Measurements from ENCODE around the gene IGSF9. TPM values are rescaled to one million over a fixed set of nuclear protein-coding genes. Genes with fewer than 3 reads are reported as not detected.
A peak's percentile ranks its signal among the peaks of the same experiment; 100 is the strongest.

Gene IGSF9
- total RNA-seq, 4 donors from 2014 or later = 0.17 to 0.23 TPM; not detected in 2

DNA sequence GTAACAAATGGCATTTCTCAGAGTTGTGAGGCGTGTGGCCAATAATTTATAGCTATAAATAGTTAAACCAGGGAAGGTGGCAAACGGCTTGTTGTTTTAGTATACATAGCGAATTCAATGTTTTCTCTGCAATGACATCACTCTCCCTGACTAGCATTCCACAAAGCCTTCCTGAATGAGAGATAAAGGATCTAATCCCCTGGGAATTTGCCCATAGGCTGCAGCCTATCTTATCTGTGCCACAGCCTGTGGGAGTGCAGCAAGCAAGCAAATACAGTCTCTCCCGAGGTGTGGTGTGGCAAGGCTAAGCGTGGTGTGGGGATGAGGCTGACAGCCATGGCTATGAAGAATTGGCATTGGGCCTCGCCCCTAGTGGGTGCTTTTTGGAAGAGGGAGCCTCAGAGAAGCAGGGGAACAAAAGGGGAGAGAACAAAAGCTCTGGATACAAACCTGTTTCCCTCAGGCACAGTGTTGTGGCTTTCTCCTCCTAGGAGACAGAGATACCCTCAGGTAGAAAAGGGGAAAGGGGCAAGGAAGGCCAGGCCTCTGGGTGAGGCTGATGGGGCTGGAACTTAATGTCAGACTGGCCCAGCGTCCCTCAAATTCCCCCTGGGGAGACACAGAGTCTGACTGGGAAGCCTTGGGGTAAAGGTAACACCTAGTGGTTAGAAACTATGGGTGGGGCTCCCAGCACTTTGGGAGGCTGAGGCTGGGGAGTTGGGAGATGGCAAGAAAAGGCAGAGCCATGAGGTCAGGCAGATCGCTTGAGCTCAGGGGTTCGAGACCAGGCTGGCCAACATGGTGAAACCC, 29.0 kb downstream of the IGSF9 start:
- intact Hi-C loops (cut with DNase I) = no loop called here
- TF ChIP-seq EP300 (IDR thresholded peaks at IDR 0.05) (no peak), POLR2AphosphoS5 (IDR thresholded peaks at IDR 0.05) (no peak), POLR2A (IDR thresholded peaks at IDR 0.05; ENCODE audit: low read depth) (no peak)
- TF ChIP-seq, protein P1, sequence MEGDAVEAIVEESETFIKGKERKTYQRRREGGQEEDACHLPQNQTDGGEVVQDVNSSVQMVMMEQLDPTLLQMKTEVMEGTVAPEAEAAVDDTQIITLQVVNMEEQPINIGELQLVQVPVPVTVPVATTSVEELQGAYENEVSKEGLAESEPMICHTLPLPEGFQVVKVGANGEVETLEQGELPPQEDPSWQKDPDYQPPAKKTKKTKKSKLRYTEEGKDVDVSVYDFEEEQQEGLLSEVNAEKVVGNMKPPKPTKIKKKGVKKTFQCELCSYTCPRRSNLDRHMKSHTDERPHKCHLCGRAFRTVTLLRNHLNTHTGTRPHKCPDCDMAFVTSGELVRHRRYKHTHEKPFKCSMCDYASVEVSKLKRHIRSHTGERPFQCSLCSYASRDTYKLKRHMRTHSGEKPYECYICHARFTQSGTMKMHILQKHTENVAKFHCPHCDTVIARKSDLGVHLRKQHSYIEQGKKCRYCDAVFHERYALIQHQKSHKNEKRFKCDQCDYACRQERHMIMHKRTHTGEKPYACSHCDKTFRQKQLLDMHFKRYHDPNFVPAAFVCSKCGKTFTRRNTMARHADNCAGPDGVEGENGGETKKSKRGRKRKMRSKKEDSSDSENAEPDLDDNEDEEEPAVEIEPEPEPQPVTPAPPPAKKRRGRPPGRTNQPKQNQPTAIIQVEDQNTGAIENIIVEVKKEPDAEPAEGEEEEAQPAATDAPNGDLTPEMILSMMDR (IDR thresholded peaks at IDR 0.05) = no peak
- Histone ChIP-seq H3K4me1 (peaks cover 53 to 74% (median 67%) of the 10 kb centered on the region in 4 donors), H3K9me3 (no peaks in the 10 kb centered on the region), H3K27ac (replicated peaks in 1 of 4) (peak overlapping the region in 3 of 4 donors; percentile 35 to 48 (median 44)), H3K4me3 (no peak overlapping the region), H3K27me3 (no peaks in the 10 kb centered on the region), H3K36me3 (peaks cover 31 to 51% (median 44%) of the 10 kb centered on the region in 4 donors)
- DNase-seq (ENCODE audit: extremely low spot score) = no peak
- 53% methylated on average over 9 of the region's 9 CpGs for WGBS

DNA sequence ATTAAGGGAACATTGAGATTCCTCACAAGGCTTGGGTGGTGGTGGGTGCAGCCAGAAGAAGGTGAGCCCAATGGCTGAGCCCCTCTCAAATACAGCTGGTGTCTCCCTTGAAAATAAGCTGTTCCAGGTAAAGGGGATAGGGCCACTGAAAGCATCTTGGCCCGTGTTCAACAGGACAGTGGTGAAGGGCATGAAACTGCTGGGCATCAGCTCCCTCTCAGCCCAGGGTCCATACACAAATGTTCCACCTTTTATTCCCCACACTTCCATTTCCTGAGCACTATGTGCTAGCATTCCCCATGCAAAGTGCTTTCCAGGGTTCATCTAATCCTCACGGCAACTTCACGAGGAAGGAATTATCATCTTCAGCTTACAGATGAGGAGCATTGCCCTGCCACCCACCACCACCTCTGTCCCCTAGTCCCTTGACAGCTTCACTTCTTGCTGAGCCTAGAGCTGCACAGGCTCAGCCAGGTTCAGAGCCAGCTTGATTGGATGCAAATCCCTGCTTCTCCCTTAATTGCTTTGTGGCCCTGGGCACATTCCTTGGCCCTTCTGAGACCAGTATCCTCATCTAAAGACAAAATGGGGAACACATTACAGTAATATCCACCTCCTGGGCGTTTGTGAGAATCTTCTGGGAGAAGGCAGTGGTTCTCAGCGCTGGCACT, 29.7 kb downstream of the IGSF9 start:
- no peak for TF ChIP-seq EP300 (IDR thresholded peaks at IDR 0.05)
- no peak for TF ChIP-seq POLR2AphosphoS5 (IDR thresholded peaks at IDR 0.05)
- H3K27me3 ChIP-seq = no peaks in the 10 kb centered on the region
- H3K27ac ChIP-seq (replicated peaks in 1 of 4) = peak overlapping the region in 3 of 4 donors; percentile 35 to 48 (median 44)
- H3K4me3 ChIP-seq = no peak overlapping the region
- H3K4me1 ChIP-seq = peaks cover 53 to 73% (median 65%) of the 10 kb centered on the region in 4 donors
- intact Hi-C loops (cut with DNase I) = no loop called here
- no peak for DNase-seq (ENCODE audit: extremely low spot score)
- peaks cover 30 to 45% (median 41%) of the 10 kb centered on the region in 4 donors for H3K36me3 ChIP-seq
- H3K9me3 ChIP-seq = no peaks in the 10 kb centered on the region
- 48% methylated on average over 5 of the region's 5 CpGs for WGBS

DNA sequence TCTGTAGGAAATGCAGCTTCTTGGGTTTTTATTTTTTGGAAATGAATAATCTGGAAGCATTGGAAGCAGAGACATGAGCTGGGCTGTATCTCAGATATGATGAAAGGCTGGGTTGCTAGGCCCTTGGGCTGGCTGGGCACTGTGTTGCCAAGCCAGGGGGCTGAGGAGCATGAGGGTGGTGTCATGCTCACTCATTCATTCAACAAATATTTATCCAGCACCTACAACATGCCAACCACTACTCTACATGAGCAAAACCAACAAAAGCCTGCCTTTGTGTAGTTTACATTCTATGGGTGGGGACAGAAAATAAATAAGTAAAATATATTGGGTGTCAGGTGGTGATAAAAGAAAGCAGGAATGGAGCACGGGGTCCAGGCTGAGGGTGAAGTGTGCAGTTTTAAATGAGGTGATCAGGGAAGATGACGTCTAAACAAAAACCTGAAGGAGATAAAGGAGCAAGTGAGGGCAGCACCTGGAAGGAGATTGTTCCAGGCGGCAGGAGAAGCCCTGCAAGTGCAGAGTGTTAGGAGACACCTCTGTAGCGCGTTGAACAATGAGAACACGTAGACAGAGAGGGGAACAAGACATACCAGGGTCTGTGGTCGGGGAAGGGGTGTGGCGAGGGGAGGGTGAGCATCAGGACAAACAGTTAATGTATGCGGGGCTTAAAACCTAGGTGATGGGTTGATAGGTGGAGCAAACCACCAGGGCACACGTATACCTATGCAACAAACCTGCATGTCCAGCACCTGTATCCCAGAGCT, 31.0 kb downstream of the IGSF9 start:
- Histone ChIP-seq H3K4me3 (no peak overlapping the region), H3K4me1 (peaks cover 46 to 71% (median 65%) of the 10 kb centered on the region in 4 donors), H3K36me3 (peaks cover 18 to 33% (median 28%) of the 10 kb centered on the region in 4 donors), H3K9me3 (no peaks in the 10 kb centered on the region), H3K27me3 (no peaks in the 10 kb centered on the region), H3K27ac (replicated peaks in 1 of 4) (no peak overlapping the region)
- intact Hi-C loops (cut with DNase I) = no loop called here
- TF ChIP-seq POLR2A (IDR thresholded peaks at IDR 0.05; ENCODE audit: low read depth) = no peak
- WGBS = 89% methylated on average over 10 of the region's 10 CpGs
- no peak for DNase-seq (ENCODE audit: extremely low spot score)

DNA sequence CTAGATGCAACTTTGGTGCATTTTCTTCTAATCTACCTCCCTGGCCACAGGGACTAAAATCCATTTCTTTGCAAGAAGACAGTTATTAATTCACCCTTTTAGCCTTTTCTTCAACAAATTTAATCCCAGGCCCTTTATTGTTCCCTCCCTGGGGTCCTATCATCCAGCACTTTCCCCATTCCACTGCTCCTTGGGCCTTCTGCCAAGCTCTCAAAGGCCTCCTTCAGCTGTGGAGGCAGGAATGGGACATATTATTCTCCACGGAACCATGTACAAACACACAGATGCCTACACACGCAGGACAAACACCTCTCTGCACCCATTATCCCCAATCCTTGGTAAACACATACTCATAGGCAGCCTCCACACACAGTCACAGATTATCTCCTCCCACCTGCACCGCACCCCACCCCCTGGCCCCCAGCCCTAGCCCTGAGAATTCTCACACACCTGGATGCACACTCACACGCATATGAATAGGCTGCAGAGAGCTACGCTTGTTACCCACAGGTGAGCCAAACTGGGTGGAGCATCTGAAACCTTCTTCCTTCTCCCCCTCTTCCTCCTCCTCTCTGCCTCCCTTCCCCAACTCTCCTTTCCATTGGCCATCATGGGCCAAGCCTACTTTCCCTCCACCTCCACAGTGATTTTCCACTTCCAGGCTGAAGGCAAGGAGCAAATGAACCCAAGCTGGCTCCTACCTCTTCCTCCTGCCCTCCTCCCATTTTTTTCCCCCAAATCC, 31.8 kb downstream of the IGSF9 start:
- no peak for DNase-seq (ENCODE audit: extremely low spot score)
- intact Hi-C loops (cut with DNase I) = no loop called here
- peaks cover 46 to 63% (median 57%) of the 10 kb centered on the region in 4 donors for H3K4me1 ChIP-seq
- no peak overlapping the region for H3K4me3 ChIP-seq
- H3K36me3 ChIP-seq = peaks cover 10 to 25% (median 20%) of the 10 kb centered on the region in 4 donors
- no peaks in the 10 kb centered on the region for H3K27me3 ChIP-seq
- 77% methylated on average over 5 of the region's 5 CpGs for WGBS
- H3K9me3 ChIP-seq = no peaks in the 10 kb centered on the region
- TF ChIP-seq POLR2AphosphoS5 (IDR thresholded peaks at IDR 0.05) (no peak), POLR2A (IDR thresholded peaks at IDR 0.05; ENCODE audit: low read depth) (no peak), EP300 (IDR thresholded peaks at IDR 0.05) (no peak)
- TF ChIP-seq, protein P1 (IDR thresholded peaks at IDR 0.05) = no peak
- H3K27ac ChIP-seq (replicated peaks in 1 of 4) = peak overlapping the region in 1 of 4 donors; percentile 27

DNA sequence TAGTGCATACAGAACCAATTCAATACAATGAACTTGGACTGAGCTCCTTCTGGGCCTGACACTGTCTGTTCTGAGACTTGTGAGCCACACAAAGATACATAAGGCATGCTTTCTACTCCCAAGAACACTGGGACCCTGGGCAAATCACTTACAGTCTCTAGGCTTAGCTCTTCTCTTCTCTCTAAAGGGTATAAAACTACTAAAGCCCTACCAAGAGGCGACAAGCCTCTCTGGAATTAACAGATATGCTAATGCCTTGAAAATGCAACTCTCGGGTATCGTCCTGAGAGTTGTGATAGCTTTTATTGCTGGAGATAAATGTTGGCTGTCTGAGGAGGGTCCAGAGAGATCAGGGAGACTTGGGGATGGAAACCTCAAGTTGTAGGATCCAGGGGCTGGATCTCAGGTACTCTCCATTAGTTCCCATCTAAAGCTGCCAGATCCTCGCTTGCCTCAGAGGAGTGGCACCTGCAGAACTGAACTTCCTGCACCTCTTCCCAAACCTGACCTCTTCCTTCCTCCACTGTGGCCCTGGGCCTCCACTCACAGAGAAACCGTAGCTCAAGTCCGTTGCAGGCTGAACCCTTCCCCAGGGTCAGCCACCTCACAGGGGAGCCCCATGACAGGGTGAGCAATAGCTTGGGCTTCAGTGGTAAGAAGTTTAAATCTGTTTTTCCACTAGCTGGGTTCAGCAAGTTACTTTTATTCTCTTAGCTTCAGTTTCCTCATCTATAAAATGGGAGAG, 33.9 kb downstream of the IGSF9 start:
- Histone ChIP-seq H3K4me1 (peaks cover 28 to 44% (median 40%) of the 10 kb centered on the region in 4 donors), H3K27me3 (no peaks in the 10 kb centered on the region), H3K9me3 (no peaks in the 10 kb centered on the region), H3K4me3 (no peak overlapping the region), H3K27ac (replicated peaks in 1 of 4) (peak overlapping the region in 3 of 4 donors; percentile 10 to 41 (median 23)), H3K36me3 (peaks cover 0 to 9% (median 2%) of the 10 kb centered on the region in 4 donors)
- no peak for DNase-seq (ENCODE audit: extremely low spot score)
- 63% methylated on average over 6 of the region's 6 CpGs for WGBS
- TF ChIP-seq, protein P1 (IDR thresholded peaks at IDR 0.05) = no peak
- intact Hi-C loops (cut with DNase I) = no loop called here
